ENCODE data around the gene PPAN.

Gene PPAN

DNA sequence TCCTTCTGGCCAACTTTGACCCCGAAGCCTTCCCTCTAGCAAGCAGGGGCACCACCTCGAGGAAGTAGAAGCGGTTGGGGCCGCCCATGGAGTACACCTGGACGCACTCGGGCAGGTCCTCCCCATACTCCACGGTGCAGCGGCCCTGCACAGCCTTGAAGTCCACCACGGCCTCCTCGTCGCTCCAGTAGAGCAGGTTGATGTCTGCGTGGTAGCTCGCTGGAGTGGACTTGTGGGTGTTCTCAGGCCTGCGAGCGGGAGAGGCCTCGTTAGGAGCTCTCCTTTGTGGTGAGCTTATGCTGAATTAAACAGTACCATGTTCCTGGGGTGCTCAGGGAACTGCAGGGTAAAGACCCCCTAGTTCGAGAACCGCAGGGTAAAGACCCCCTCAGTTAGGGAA lies 35.8 kb downstream of the PPAN start:
- no peak for DNase-seq

DNA sequence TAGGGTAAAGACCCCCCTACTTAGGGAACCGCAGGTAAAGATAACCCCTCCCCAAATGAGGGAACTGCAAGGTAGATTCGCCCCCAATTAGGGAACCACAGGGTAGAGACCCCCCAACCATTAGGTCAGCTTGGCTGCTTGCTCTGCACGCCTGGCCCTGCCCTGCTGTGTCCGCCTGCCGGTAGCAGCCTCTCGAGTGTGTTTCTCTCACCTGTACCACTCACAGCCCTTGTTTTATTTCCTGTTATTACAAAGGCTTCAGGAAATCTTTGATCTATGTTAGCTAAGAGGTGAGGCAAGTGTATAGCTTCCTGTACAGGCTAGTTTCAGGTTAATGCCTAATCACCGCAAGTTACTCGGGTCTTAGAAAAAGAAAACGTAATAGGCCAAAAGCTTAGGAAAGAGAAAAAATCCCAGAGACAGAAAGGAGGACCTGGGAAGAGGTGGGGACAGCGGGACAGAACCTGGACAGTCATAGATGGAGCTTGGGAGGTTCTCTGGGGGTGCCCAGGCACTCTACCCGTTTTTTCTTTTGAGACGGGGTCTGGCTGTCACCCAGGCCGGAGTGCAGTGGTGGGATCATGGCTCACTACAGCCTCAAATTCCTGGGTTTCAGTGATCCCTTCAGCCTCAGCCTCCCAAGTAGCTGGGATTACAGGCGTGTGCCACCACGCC lies 36.7 kb downstream of the PPAN start:
- DNase-seq: no peak

DNA sequence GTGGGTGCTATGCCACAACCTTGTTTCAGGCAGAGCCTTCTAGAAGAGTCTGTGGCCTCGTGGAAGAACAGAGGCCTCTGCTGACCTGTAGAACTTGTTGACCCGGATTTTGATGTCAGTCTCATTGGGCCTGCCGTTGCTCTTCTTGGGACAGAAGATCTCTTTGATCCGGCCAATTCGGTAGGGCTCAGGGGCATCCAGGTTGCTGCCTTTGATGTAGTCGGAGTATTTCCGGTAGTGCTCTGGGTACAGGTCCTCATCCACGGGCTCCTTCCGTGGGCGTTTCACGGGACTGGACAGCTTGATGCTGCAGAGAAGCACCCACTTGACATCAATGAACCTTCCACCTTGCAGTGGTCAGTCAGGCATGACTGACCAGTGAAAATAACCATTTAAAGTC lies 37.5 kb downstream of the PPAN start:
- DNase-seq: no peak

DNA sequence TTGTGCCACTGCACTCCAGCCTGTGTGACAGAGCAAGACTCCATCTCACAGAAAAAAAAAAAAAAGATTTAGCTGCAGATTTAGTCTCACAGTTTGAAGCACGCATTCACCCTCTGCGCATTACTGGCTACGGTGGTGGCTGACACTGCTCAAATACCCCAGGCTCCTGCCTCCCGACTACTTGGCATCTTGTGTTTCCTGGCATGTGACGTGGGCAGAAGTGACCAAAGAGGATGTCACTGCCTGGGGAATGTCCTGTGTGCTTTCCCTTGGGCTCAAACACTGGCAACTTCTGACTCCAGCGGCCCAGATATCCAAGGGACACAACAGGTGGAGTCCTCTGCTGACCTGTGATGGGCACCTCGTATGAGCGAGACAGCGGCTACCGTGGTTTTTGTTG lies 38.2 kb downstream of the PPAN start:
- no peak for DNase-seq

DNA sequence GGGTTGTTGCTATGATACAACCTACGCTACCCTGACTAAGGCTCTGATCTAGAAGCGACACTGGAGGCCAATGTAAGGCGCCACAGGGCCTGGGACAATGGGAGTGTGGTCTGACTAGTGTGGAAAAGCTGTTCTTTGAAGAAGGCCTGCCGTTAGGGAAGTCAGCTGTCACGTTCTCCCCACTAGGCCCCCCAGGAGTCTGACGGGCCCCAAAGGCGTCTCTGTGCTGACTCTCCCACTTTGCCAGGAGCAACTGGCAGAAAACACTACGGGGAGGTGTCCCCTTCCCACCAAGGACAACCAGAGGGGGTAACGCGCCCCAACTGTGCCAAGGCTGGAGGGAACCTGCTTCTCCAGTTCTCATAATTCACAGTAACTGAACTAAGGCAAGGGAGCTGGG lies 38.9 kb downstream of the PPAN start:
- no peak for DNase-seq

DNA sequence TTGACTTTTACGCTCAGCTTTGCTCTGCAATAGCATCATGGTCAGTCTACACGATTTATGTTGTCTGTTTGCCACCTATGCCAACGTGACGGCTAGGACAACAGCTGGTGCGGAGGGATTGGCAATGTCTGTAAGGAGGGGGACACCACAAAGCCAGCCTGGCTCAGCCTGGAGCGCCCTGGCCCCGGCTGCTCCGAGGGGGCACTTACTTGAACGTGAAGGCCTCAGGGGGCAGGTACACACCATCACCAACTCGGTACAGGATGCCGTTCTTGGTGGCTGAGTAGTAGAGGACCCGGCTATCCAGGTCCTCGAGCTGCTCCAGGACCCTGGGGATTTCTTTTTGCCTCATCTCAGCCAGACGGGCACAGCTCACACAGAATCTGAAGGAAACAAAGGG lies 40.0 kb downstream of the PPAN start:
- no peak for DNase-seq

DNA sequence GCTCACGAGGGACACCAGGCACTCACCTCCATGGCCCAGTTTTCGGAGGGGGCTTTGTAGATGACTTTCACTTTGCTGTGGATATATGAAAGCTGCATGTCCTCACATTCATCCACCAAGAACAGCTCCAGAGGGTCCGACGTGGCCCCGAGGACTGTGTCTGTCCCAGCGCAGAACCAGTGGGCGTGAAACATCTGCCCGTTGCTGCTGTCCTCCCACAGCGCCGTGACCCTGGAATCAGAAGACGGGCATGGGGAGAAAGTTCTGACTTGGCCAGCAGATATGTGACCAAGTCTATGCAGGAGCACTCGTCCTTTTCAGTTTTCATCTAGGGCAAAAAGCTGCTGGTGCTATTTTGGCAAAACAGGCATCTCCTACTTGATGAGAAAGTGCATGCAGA lies 43.3 kb downstream of the PPAN start:
- DNase-seq: no peak

DNA sequence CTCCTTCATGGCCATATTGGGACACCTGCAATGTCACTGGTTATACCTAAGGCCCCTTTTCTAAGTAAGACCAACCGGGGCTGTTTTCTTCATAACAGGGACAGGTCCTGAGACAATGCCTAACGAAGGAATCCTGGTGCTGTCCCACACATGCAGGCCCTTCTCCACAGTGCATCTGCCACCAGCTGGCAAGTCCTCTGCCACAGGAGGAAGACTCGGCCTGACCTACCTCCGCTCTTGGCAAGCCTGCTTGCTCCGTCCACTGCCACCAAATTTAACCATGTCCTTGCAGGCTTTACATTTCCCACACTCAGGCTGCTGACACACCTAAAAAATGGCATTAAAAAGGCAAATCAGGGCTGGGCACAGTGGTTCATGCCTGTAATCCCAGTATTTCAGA lies 45.4 kb downstream of the PPAN start:
- no peak for DNase-seq

DNA sequence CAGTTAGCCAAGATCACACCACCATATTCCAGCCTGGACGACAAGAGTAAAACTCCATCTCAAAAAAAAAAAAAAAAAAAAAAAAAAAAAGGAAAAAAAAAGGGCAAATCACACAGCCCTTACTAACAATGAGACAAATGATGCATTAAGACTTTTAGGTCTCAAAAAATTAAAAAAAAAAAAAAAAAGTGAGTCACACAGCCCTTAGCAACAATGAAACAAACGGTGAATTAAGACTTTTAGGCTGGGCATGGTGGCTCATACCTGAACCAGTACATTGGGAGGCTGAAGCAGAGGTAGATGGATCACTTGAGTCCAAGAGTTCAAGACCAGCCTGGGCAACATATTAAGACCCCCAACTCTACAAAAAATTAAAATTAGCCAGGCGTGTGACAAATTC lies 45.9 kb downstream of the PPAN start:
- DNase-seq: no peak

DNA sequence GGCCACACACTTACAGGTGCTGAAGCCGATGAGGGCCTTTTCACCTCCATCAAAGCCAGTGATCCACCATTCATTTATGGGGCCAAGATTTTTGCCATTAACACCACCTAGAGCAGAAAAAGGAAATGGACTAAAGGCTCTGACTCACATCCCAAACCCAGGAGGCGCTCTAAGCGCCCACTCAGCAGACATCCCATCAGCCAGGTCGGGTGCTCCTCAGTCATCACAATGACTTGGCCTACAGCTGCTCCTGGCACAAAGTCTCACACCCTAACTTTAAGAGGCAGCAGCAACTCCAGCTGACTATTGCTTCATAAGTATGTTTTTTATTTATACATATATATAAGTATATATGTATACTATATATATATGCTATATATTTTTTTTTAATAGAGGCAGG lies 49.7 kb downstream of the PPAN start:
- no peak for DNase-seq

DNA sequence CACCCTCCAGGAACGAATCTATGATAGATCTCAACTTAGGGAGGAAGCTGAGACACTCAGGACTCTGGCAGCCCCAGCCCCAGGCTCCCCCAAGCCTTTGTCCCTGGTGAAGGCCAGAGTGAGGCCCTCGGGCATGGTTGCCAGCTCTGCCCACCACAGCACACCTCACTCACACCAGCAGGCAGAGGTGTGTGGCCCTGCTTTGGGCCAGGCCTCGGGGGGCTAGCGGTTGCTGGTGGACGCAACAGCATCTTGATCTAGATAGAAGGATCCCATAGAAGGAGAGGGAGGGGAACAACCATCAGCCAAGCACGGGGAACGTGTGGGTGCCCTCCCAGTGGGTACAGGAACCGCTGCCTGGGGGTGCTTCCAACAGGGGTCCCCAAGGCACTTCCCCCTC lies 51.9 kb downstream of the PPAN start:
- no peak for DNase-seq

DNA sequence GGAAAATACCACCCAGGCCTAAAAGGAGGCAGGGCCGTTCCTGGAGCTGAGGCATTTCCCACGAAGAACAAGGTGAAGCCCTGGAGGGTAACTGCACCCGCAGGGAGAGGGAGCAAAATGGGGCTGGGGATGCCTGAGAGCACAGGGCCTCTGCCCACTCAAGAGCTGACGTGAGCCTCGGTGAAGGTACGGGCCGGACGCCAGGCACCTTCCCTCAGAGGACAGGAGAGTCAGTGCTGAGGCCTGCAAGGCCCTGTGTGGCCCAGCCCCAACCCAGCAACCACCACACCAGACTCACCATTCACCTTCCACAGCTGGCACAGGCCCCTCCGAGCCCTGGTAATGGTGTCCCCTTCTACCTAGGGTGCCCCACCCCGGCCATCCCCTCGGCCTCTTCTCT lies 52.3 kb downstream of the PPAN start:
- DNase-seq: no peak

DNA sequence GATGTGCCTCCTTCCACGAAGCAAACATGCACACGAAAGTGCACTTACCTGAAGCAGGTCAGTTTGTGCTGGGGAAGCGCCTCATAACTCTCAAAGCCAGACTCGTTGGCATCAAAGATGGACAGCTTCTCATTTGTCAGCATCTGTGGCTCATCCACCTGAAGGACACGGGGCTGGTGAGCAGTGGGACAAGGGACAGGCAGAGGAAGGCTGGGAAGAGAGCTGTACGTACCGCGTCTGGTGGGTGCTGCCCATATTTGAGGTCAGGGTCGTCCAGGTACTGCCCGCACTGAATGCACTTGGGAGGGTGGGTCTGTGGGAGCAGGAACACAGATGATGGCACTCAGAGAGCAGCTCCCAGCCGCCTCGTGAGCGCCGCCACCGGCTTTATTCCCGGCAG lies 53.4 kb downstream of the PPAN start:
- DNase-seq: no peak
